IMR-90 (cell line): Measurements from ENCODE around the gene TTC31. TPM values are rescaled to one million over a fixed set of nuclear protein-coding genes. Genes with fewer than 3 reads are reported as not detected.

Source experiments
- ATAC-seq: fragments of 200-7000 bp; cut with Tn5 transposase; 2 replicates; pipeline ENCODE4 v1.9.1; 2020; ENCODE audit warnings: low read depth, mild to moderate bottlenecking, moderate library complexity
- BruUV-seq: library from RNA; stranded (reverse); fragments of 400-500 nt; replicated peaks from 2 replicates; lab custom pipeline; 2021; lab: Mats Ljungman, UMichigan
- CTCF ChIA-PET: fragments of 300-600 bp; formaldehyde crosslinking; extraction: SDS; loops from one replicate; lab custom pipeline; 2021; ENCODE audit warnings: antibody characterized with exemption; lab: Yijun Ruan, JAX
- POLR2A ChIA-PET: fragments of 300-600 bp; sonication (Branson Sonifier 250); formaldehyde crosslinking; loops from one replicate; lab custom pipeline; 2022; ENCODE audit warnings: antibody characterized with exemption; ENCODE audit not compliant: unreplicated experiment; lab: Charles Lee
- DNase-seq: peaks from one replicate; pipeline ENCODE4 v3.0.0; 2013
- H2AFZ ChIP-seq: replicated peaks from 2 replicates; pipeline ENCODE3; 2013; ENCODE audit warnings: low read length, mild to moderate bottlenecking; ENCODE audit not compliant: poor library complexity
- H2AK5ac ChIP-seq: 2 replicates; pipeline ENCODE4 v1.6.1; 2013; ENCODE audit warnings: low read depth, low read length, inconsistent platforms
- H2AK9ac ChIP-seq: replicated peaks from 2 replicates; pipeline ENCODE3; 2013; ENCODE audit warnings: mild to moderate bottlenecking, low read depth, low read length, moderate library complexity; ENCODE audit not compliant: poor library complexity
- H2BK120ac ChIP-seq: 2 replicates; pipeline ENCODE4 v1.6.1; 2013; ENCODE audit warnings: low read depth, low read length, inconsistent platforms
- H2BK15ac ChIP-seq: 3 replicates; pipeline ENCODE4 v1.6.1; 2013; ENCODE audit warnings: low read depth, low read length, inconsistent platforms
- H2BK20ac ChIP-seq: 2 replicates; pipeline ENCODE4 v1.6.1; 2013; ENCODE audit warnings: low read depth, mild to moderate bottlenecking, inconsistent platforms, low read length, moderate library complexity
- H2BK5ac ChIP-seq: 2 replicates; pipeline ENCODE4 v1.6.1; 2013; ENCODE audit warnings: mild to moderate bottlenecking, low read depth, low read length, inconsistent platforms; ENCODE audit not compliant: poor library complexity, severe bottlenecking
- H3K14ac ChIP-seq: replicated peaks from 2 replicates; pipeline ENCODE4 v1.6.1; 2013; ENCODE audit warnings: low read depth, low read length, inconsistent platforms
- H3K18ac ChIP-seq: 2 replicates; pipeline ENCODE4 v1.6.1; 2013; ENCODE audit warnings: low read depth, low read length, control low read depth
- H3K23ac ChIP-seq: 2 replicates; pipeline ENCODE4 v1.6.1; 2013; ENCODE audit warnings: low read depth, low read length, inconsistent platforms
- H3K27ac ChIP-seq: 2 replicates; pipeline ENCODE4 v1.5.1; 2013; ENCODE audit warnings: mild to moderate bottlenecking, control low read depth, low read length; ENCODE audit not compliant: insufficient read depth
- H3K27me3 ChIP-seq: 2 replicates; pipeline ENCODE4 v1.6.1; 2013; ENCODE audit warnings: low read length; ENCODE audit not compliant: control insufficient read depth, insufficient read depth
- H3K36me3 ChIP-seq: 2 replicates; pipeline ENCODE4 v1.6.1; 2013; ENCODE audit warnings: low read length, mixed read lengths; ENCODE audit not compliant: control insufficient read depth, insufficient read depth
- H3K4ac ChIP-seq: 2 replicates; pipeline ENCODE4 v1.6.1; 2013; ENCODE audit warnings: low read depth, low read length, inconsistent platforms
- H3K4me1 ChIP-seq: 2 replicates; pipeline ENCODE4 v1.6.1; 2013; ENCODE audit warnings: low read length, mixed read lengths; ENCODE audit not compliant: control insufficient read depth, insufficient read depth
- H3K4me2 ChIP-seq: 2 replicates; pipeline ENCODE4 v1.6.1; 2013; ENCODE audit warnings: low read depth, mild to moderate bottlenecking, control low read depth, low read length, moderate library complexity
- H3K4me3 ChIP-seq: 2 replicates; pipeline ENCODE4 v1.5.1; 2013; ENCODE audit warnings: low read depth, mild to moderate bottlenecking, control low read depth, low read length, moderate library complexity; ENCODE audit not compliant: insufficient read depth
- H3K56ac ChIP-seq: 2 replicates; pipeline ENCODE4 v1.6.1; 2013; ENCODE audit warnings: low read length, inconsistent platforms; ENCODE audit not compliant: insufficient read depth; ENCODE audit errors: extremely low read depth
- H3K79me1 ChIP-seq, 2 experiments: 2 replicates each; pipeline ENCODE4 v1.6.1; 2013; ENCODE audit warnings: low read length in 2 of 2, inconsistent platforms in 1 of 2, low read depth in 1 of 2
- H3K9ac ChIP-seq: 2 replicates; pipeline ENCODE4 v1.6.1; 2013; ENCODE audit warnings: low read depth, low read length, control low read depth
- H3K9me1 ChIP-seq: 2 replicates; pipeline ENCODE4 v1.6.1; 2013; ENCODE audit warnings: low read length, inconsistent platforms; ENCODE audit not compliant: insufficient read depth
- H3K9me3 ChIP-seq: 2 replicates; pipeline ENCODE4 v1.6.1; 2013; ENCODE audit warnings: low read length; ENCODE audit not compliant: control insufficient read depth, insufficient read depth
- H4K20me1 ChIP-seq: 2 replicates; pipeline ENCODE4 v1.6.1; 2013; ENCODE audit warnings: low read length, inconsistent platforms; ENCODE audit not compliant: insufficient read depth
- H4K5ac ChIP-seq: 2 replicates; pipeline ENCODE4 v1.6.1; 2013; ENCODE audit warnings: mild to moderate bottlenecking, low read depth, low read length, control low read depth
- H4K8ac ChIP-seq, 2 experiments: 2 replicates each; pipeline ENCODE4 v1.6.1; 2013; ENCODE audit warnings: low read depth in 2 of 2, low read length in 2 of 2, control low read depth in 1 of 2, inconsistent platforms in 1 of 2
- H4K91ac ChIP-seq: 2 replicates; pipeline ENCODE4 v1.6.1; 2013; ENCODE audit warnings: low read depth, low read length, inconsistent platforms; ENCODE audit not compliant: insufficient read depth
- CEBPB ChIP-seq: IDR thresholded peaks from 2 replicates; pipeline ENCODE4 v1.6.1; 2012; ENCODE audit warnings: low read depth, low read length, improper control_type of control experiment
- CTCF ChIP-seq: conservative IDR thresholded peaks from 2 replicates; pipeline ENCODE4 v1.5.1; 2012; ENCODE audit warnings: mild to moderate bottlenecking, low read depth, low read length, improper control_type of control experiment
- NFE2L2 ChIP-seq: fragments of 150-350 bp; IDR thresholded peaks from 2 replicates; pipeline ENCODE4 v1.6.1; 2016; ENCODE audit warnings: low read depth, mild to moderate bottlenecking, low read length
- RCOR1 ChIP-seq: IDR thresholded peaks from 2 replicates; pipeline ENCODE4 v1.6.1; 2012; ENCODE audit warnings: mild to moderate bottlenecking, low read length, improper control_type of control experiment; ENCODE audit not compliant: insufficient replicate concordance
- WGBS, 2 experiments: methylation state at CpG; one replicate each; pipeline versions ENCODE4 v1.1.5 to v1.1.7; 2013; ENCODE audit warnings: missing lambda C conversion rate in 2 of 2; ENCODE audit not compliant: insufficient read length in 1 of 2; ENCODE audit errors: extremely low coverage in 2 of 2; 5-methylcytosine and 5-hydroxymethylcytosine counted together
- dilution Hi-C: fragments of 300-500 bp; cut with HindIII; formaldehyde crosslinking; loops from one replicate; pipeline ENCODE4 v1.14.3; 2018; ENCODE audit warnings: low sequenced_read_pairs; ENCODE audit not compliant: unreplicated experiment
- in situ Hi-C: fragments of 300-500 bp; cut with MboI; formaldehyde crosslinking; loops from 3 replicates; pipeline ENCODE4 v1.14.3; 2019; ENCODE audit warnings: low sequenced_read_pairs, inconsistent platforms, mixed read lengths
- intact Hi-C: fragments of 100-400 bp; cut with micrococcal nuclease; formaldehyde crosslinking; loops from 2 replicates; pipeline ENCODE4 v1.10.0; 2022
- polyA plus RNA-seq, 3 experiments: library from polyadenylated mRNA; depleted of rRNA; stranded (reverse); fragments of >200 nt; gene quantifications; 2 replicates each; pipeline ENCODE4 v1.2.3, GENCODE V29; 2012; ENCODE audit warnings: low replicate concordance in 1 of 3
- total RNA-seq: library from RNA; depleted of rRNA; stranded (reverse); fragments of >200 nt; gene quantifications from 2 replicates; pipeline ENCODE4 v1.2.3, GENCODE V29; 2012

Gene TTC31
- total and polyA plus RNA-seq, 2 of the 4 experiments (the other 2 are of a cell fraction), result 6.3 to 18.8 TPM

GRCh38 chr2:74461187-74462053 is 21.5 kb upstream of the TTC31 start:
- no TSS peak for BruUV-seq

More at GRCh38 chr2:74461187-74462053, 21.5 kb upstream of the TTC31 start:
- Histone ChIP-seq H3K56ac (no peak overlapping the region), H3K9me3 (no peaks in the 10 kb centered on the region), H2AFZ (no peak overlapping the region), H3K79me1 (peaks cover 13 to 59% of the 10 kb centered on the region in 2 experiments; a peak in 3 of 4 replicates), H3K4ac (no peak overlapping the region), H3K18ac (no peak overlapping the region), H3K4me3 (no peak overlapping the region), H3K14ac (no peak overlapping the region), H4K91ac (no peak overlapping the region), H3K4me1 (peaks cover 8% of the 10 kb centered on the region), H3K27ac (no peak overlapping the region), H3K27me3 (no peaks in the 10 kb centered on the region), H3K9ac (no peak overlapping the region), H4K20me1 (no peaks in the 10 kb centered on the region), H4K5ac (no peak overlapping the region), H2BK15ac (no peak overlapping the region), H2AK9ac (peak overlapping the region; percentile 29), H3K23ac (no peak overlapping the region), H2BK20ac (no peak overlapping the region), H3K36me3 (peaks cover 21% of the 10 kb centered on the region), H2BK120ac (no peak overlapping the region), H2BK5ac (no peak overlapping the region), H3K9me1 (no peaks in the 10 kb centered on the region), H3K4me2 (no peak overlapping the region), H4K8ac (no peak overlapping the region), H2AK5ac (no peak overlapping the region)
- no peak for DNase-seq
- in situ Hi-C loops, result no loop called here
- no peak for ATAC-seq
- POLR2A ChIA-PET, result no interaction called here
- dilution Hi-C loops, result no loop called here
- CTCF ChIA-PET, result no interaction called here
- intact Hi-C loops, result no loop called here
- 97% methylated on average over 13 of the region's 27 CpGs; no CpG with 5 or more reads in 1 of the 2 experiments for WGBS, 2 experiments
- TF ChIP-seq RCOR1, result no peak
- TF ChIP-seq NFE2L2, result no peak
- peak; percentile 14; the same call in 1 of the 2 replicates for TF ChIP-seq CTCF
- TF ChIP-seq CEBPB, result no peak
